ENCODE measurements around the gene SYNGR3. TPM values are rescaled to one million over a fixed set of nuclear protein-coding genes. Genes with fewer than 3 reads are reported as not detected.

Gene SYNGR3
- total RNA-seq, 4 donors from 2014 or later: 2.7 to 4.8 (median 2.9) TPM; not detected in 1

DNA sequence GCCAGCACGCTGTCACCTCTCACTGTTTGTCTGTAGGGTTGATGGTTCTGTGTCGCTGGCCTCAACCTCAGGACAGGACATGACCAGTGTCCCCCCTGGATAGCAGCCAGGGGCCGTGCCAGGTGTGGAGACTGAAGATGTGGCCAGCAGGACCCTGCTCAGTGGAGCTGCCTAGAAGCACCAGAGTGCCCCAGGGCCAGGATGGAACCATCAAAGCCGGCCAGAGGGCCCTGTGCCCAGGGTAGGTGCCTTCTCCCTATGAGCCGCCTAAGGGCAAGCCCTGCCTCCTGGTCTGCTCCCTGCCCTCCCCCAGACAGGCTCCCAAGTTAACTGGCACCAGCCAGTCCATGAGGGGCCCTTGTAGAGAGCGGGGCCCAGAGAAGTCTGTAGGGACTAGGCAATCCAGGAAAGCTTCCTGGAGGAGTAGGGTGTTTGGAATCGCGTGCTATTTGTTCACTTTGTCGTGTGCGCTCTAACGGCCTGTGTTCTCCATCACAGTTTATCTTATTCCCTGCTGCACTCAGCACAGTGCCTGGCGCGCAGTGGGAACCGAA is 31.0 kb upstream of the SYNGR3 start:
- H3K27ac ChIP-seq: peak overlapping the region; percentile 89 to 97 (median 91)
- in situ Hi-C loops (cut with MboI; ENCODE audit: low pct_ligation_motif_present in 1 of 4, low pct_unique_long_range_greater_than_20kb in 1 of 4, low sequenced_read_pairs in 3 of 4): no loop called here

DNA sequence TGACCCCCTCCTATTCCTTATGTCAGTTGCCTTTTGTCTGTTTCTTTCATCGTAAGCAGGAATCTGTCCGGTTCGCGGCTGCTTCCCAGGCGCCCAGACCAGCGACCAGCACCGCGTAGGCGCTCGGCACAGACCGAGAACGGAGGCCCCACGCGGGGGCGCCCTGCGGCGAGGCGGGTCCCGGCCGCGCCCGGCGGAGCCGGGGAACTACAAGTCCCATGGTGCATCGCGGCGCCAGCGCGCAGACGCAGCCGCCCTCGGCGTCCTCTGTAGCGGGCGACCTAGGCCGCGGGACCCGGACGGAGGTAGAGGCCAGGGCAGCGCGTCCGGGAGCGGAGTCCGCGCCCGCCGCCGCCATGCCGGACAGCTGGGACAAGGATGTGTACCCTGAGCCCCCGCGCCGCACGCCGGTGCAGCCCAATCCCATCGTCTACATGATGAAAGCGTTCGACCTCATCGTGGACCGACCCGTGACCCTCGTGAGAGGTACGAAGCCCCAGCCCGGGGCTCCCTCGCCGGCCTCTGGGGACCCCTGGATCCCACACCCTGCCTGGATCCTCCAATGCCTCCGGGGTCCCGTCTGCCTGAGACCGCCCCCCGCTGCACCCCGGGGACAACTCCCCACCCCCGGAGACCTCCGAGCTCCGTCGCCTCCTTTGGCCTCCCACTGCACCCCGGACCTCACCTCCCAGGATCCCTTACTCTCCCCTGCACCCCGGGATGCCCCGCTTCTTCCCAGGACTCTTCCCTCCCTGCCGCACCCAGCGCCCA is 30.3 kb upstream of the SYNGR3 start, which contains the start of gene NDUFB10:
Gene NDUFB10 (plus strand): TSS at position 270 of the 771 bp plus-strand sequence. CDS start 87 bp downstream, at position 357.
- Histone ChIP-seq H3K27ac (peak within 1 kb of the TSS; percentile 89 to 97 (median 91)), H3K27me3 (no peaks in the 10 kb centered on the region), H3K36me3 (peaks cover 0 to 16% (median 6%) of the 10 kb centered on the region in 4 donors), H3K4me3 (peak within 1 kb of the TSS; percentile 69 to 99 (median 86)), H3K9me3 (no peaks in the 10 kb centered on the region), H3K4me1 (peaks cover 8 to 39% (median 33%) of the 10 kb centered on the region in 4 donors)
- in situ Hi-C loops (cut with MboI; ENCODE audit: low pct_ligation_motif_present in 1 of 4, low pct_unique_long_range_greater_than_20kb in 1 of 4, low sequenced_read_pairs in 3 of 4) (no loop called here), intact Hi-C loops (cut with DNase I; ENCODE audit: low total_unique reads) (no loop called here)
- WGBS, 2 donors (ENCODE audit: low coverage in 1 of 2): 1% methylated on average over 34 of the region's 79 CpGs; no CpG with 5 or more reads in 1 of the 2 donors
- DNase-seq: peak; percentile 95
- TF ChIP-seq, protein P1, sequence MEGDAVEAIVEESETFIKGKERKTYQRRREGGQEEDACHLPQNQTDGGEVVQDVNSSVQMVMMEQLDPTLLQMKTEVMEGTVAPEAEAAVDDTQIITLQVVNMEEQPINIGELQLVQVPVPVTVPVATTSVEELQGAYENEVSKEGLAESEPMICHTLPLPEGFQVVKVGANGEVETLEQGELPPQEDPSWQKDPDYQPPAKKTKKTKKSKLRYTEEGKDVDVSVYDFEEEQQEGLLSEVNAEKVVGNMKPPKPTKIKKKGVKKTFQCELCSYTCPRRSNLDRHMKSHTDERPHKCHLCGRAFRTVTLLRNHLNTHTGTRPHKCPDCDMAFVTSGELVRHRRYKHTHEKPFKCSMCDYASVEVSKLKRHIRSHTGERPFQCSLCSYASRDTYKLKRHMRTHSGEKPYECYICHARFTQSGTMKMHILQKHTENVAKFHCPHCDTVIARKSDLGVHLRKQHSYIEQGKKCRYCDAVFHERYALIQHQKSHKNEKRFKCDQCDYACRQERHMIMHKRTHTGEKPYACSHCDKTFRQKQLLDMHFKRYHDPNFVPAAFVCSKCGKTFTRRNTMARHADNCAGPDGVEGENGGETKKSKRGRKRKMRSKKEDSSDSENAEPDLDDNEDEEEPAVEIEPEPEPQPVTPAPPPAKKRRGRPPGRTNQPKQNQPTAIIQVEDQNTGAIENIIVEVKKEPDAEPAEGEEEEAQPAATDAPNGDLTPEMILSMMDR (IDR thresholded peaks at IDR 0.05): peak; percentile 47 to 75 (median 53)
- TF ChIP-seq EP300 (IDR thresholded peaks at IDR 0.05; ENCODE audit: low read depth): no peak
- TF ChIP-seq POLR2AphosphoS5 (IDR thresholded peaks at IDR 0.05): peak; percentile 94 to 96 (median 95)
- TF ChIP-seq POLR2A (IDR thresholded peaks at IDR 0.05): peak; percentile 92

More for the DNA sequence above, 31.0 kb upstream of the SYNGR3 start:
- Histone ChIP-seq H3K4me1 (peaks cover 8 to 33% (median 29%) of the 10 kb centered on the region in 4 donors), H3K9me3 (no peaks in the 10 kb centered on the region), H3K4me3 (peak overlapping the region in 2 of 4 donors; percentile 87 to 99), H3K27me3 (no peaks in the 10 kb centered on the region), H3K36me3 (peaks cover 0 to 16% (median 6%) of the 10 kb centered on the region in 4 donors)
- intact Hi-C loops (cut with DNase I; ENCODE audit: low total_unique reads): no loop called here
- 0 to 32% methylated on average over 5 to 14 of the region's 14 CpGs for WGBS, 2 donors (ENCODE audit: low coverage in 1 of 2)
- DNase-seq: no peak
- TF ChIP-seq EP300 (IDR thresholded peaks at IDR 0.05; ENCODE audit: low read depth) (no peak), POLR2A (IDR thresholded peaks at IDR 0.05) (no peak), POLR2AphosphoS5 (IDR thresholded peaks at IDR 0.05) (no peak)
- TF ChIP-seq, protein P1 (IDR thresholded peaks at IDR 0.05): no peak

DNA sequence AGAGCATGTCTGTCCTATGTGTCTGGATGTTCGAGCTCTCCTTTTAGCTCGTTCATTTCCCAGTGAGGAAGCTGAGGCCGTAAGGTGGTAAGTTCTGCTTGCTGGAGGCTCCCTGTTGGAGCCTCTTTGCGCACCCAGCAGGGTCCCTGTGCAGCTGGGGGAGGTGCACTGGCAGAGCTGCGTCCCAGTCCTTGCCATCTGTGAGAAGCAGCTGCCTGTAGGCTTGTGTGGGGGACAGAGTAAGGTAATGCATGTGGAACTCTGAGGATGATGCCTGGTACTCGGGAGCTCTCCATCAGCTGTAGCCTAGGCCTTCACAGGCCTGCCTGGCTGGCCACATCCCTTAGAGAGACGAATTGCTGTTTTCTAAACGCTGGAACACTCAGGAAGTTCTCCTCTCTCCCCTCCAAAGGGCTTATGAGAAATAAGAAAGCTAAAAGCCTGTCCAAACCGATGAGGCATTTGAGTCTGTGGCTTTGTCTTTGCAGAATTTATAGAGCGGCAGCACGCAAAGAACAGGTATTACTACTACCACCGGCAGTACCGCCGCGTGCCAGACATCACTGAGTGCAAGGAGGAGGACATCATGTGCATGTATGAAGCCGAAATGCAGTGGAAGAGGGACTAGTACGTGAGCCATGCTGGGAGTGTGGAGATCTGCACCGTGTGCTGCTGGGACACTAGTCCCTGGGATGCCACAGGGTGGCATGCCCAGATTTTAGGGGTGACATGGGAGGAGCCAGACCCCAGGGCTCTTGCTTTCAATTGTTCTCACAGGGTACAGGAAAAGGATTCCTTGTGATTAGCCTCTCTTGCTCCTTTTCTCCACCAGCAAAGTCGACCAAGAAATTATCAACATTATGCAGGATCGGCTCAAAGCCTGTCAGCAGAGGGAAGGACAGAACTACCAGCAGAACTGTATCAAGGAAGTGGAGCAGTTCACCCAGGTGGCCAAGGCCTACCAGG is 28.8 kb upstream of the SYNGR3 start:
- H3K36me3 ChIP-seq: peaks cover 0 to 16% (median 6%) of the 10 kb centered on the region in 4 donors
- H3K27ac ChIP-seq: peak overlapping the region; percentile 89 to 97 (median 91)
- in situ Hi-C loops (cut with MboI; ENCODE audit: low pct_ligation_motif_present in 1 of 4, low pct_unique_long_range_greater_than_20kb in 1 of 4, low sequenced_read_pairs in 3 of 4): no loop called here
- no peaks in the 10 kb centered on the region for H3K9me3 ChIP-seq
- 27 to 43% methylated on average over 3 to 19 of the region's 20 CpGs for WGBS, 2 donors (ENCODE audit: low coverage in 1 of 2)
- H3K4me3 ChIP-seq: peak overlapping the region in 2 of 4 donors; percentile 87 to 99
- no peak for DNase-seq
- no peaks in the 10 kb centered on the region for H3K27me3 ChIP-seq
- H3K4me1 ChIP-seq: peaks cover 8 to 45% (median 38%) of the 10 kb centered on the region in 4 donors
- peak in 1 of 3 donors; percentile 11 for TF ChIP-seq POLR2AphosphoS5 (IDR thresholded peaks at IDR 0.05)
- no peak for TF ChIP-seq EP300 (IDR thresholded peaks at IDR 0.05; ENCODE audit: low read depth)
- no peak for TF ChIP-seq POLR2A (IDR thresholded peaks at IDR 0.05)
- TF ChIP-seq, protein P1 (IDR thresholded peaks at IDR 0.05): peak in 1 of 5 experiments; percentile 11
- intact Hi-C loops (cut with DNase I; ENCODE audit: low total_unique reads): no loop called here
